K562 (cell line): ENCODE results near the gene ABHD8. TPM values are rescaled to one million over a fixed set of nuclear protein-coding genes. Genes with fewer than 3 reads are reported as not detected.

Experiments used
- CAMTA2 ChIP-seq: fragments of 250-450 bp; sonication (Bioruptor Pico); conservative IDR thresholded peaks from 2 replicates; pipeline ENCODE4 v1.5.1; 2022
- EHMT2 ChIP-seq: fragments of 450-650 bp; IDR thresholded peaks from 2 replicates; pipeline ENCODE4 v1.6.1; 2018; ENCODE audit warnings: antibody characterized with exemption
- ELF4 ChIP-seq: fragments of 450-650 bp; formaldehyde crosslinking; IDR thresholded peaks from 2 replicates; pipeline ENCODE4 v1.4.0; 2022; ENCODE audit warnings: missing genetic modification characterization
- FOXJ2 ChIP-seq: fragments of 200-800 bp; sonication (Bioruptor generic); IDR thresholded peaks from 2 replicates; pipeline ENCODE4 v1.6.1; 2016; ENCODE audit warnings: missing genetic modification characterization, missing compliant biosample characterization
- ILF3 ChIP-seq: fragments of 450-650 bp; IDR thresholded peaks from 2 replicates; pipeline ENCODE4 v1.6.1; 2018; ENCODE audit warnings: antibody characterized with exemption, mild to moderate bottlenecking, moderate library complexity, borderline replicate concordance
- PHB ChIP-seq: fragments of 250-450 bp; sonication (Bioruptor Pico); IDR thresholded peaks from 2 replicates; pipeline ENCODE4 v1.5.0; 2021
- ZBTB1 ChIP-seq: sonication (generic); formaldehyde crosslinking; IDR thresholded peaks from 2 replicates; pipeline ENCODE4 v1.8.1; 2023; ENCODE audit warnings: missing genetic modification reagents, low read depth, mild to moderate bottlenecking, borderline replicate concordance
- ZNF384 ChIP-seq: IDR thresholded peaks from 2 replicates; pipeline ENCODE4 v1.6.1; 2012; ENCODE audit warnings: low read depth, low read length, improper control_type of control experiment
- ZNF551 ChIP-seq: fragments of 250-450 bp; sonication (Bioruptor Pico); IDR thresholded peaks from 2 replicates; pipeline ENCODE4 v1.5.0; 2021; ENCODE audit warnings: mild to moderate bottlenecking, moderate library complexity
- polyA plus RNA-seq, 8 experiments: library from polyadenylated mRNA; depleted of rRNA in 4 of 8; stranded (reverse) in 5 of 8; unstranded in 3 of 8; fragments of >200 nt; fragmentation: Nextera tagmentation in 2 of 8; fragmentation: Illumina TruSeq in 1 of 8; extraction: Ambion mirVana in 2 of 8; extraction: Trizol in 1 of 8; gene quantifications; 2 replicates each; pipeline versions ENCODE4 v1.2.1 to v1.2.3, GENCODE V29; 2011 to 2014; ENCODE audit warnings: inconsistent platforms in 1 of 8, missing spikeins in 1 of 8
- total RNA-seq, 7 experiments: library from RNA; depleted of rRNA in 6 of 7; stranded (reverse); fragments of >200 nt in 6 of 7; fragmentation: Illumina TruSeq in 2 of 7; extraction: Trizol in 2 of 7; gene quantifications; 2 replicates each; pipeline versions ENCODE4 v1.2.1 to v1.2.3, GENCODE V29; 2011 to 2021; ENCODE audit warnings: low replicate concordance in 1 of 7
- TF ChIP-seq, protein P1 (sequence below): sonication (generic); formaldehyde crosslinking; IDR thresholded peaks from 2 replicates; pipeline ENCODE4 v1.8.0; 2022; ENCODE audit warnings: missing genetic modification reagents, mild to moderate bottlenecking, borderline replicate concordance
- TF ChIP-seq, protein P2 (sequence below): fragments of 250-450 bp; sonication (Bioruptor Pico); IDR thresholded peaks from 2 replicates; pipeline ENCODE4 v1.6.1; 2021; ENCODE audit warnings: mild to moderate bottlenecking
- TF ChIP-seq, protein P3 (sequence below), 3 experiments: fragments of 200-800 bp in 1 of 3; fragments of 250-450 bp in 1 of 3; fragments of 450-650 bp in 1 of 3; sonication (Bioruptor Pico) in 1 of 3; sonication (Bioruptor generic) in 1 of 3; formaldehyde crosslinking in 1 of 3; IDR thresholded peaks; 2 replicates each; pipeline versions ENCODE4 v1.6.1 to v1.8.0; 2016 to 2022; ENCODE audit warnings: mild to moderate bottlenecking in 2 of 3, missing genetic modification characterization in 2 of 3, missing compliant biosample characterization in 1 of 3, moderate library complexity in 1 of 3
- TF ChIP-seq, protein P4 (sequence below): fragments of 450-650 bp; IDR thresholded peaks from 2 replicates; pipeline ENCODE4 v1.6.1; 2016; ENCODE audit warnings: mild to moderate bottlenecking

The ABHD8 gene
- total and polyA plus RNA-seq, 9 of the 15 experiments (the other 6 are each of a cell fraction or from before 2014, with no cell fraction given) = 0.04 to 6.6 (median 2.0) TPM; not detected in 1

DNA sequence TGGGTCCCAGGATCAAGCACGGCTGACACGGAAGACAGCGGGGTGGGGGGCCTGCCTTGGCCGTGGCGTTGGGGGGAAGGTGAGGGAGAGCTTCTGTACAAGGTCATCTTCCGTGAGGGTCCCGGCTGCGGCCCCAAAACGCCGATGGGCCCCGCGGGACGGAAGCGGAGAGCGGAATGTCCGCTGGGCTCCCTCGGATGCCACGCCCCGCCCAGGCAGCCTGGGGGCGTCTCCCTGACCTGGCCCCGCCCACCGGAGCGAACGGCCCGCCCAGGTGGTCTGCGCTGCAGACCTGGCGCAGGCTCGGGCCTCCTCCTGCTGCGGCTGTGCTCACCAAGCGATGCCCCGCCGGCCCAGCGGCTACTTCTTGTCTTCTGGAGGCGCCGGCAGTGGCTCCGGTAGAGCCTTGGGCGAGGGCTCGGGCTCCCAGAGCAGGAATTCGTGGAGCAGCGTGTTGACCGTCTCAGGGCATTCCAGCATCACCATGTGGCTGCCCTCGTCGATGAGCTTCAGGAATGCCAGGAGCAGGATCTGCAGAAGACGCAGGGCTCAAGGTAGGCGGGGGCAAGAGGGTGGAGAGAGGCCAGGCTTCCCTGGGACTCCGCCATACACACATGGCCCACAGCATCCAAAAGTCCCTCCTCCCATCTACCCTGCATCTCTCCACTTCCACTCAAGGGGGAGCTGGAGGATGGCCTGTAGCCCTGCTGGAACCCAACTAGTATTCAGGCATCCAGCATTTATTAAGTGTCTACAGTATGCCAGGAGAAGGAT, 10.7 kb downstream of the ABHD8 start (continued):
- TF ChIP-seq, protein P1, sequence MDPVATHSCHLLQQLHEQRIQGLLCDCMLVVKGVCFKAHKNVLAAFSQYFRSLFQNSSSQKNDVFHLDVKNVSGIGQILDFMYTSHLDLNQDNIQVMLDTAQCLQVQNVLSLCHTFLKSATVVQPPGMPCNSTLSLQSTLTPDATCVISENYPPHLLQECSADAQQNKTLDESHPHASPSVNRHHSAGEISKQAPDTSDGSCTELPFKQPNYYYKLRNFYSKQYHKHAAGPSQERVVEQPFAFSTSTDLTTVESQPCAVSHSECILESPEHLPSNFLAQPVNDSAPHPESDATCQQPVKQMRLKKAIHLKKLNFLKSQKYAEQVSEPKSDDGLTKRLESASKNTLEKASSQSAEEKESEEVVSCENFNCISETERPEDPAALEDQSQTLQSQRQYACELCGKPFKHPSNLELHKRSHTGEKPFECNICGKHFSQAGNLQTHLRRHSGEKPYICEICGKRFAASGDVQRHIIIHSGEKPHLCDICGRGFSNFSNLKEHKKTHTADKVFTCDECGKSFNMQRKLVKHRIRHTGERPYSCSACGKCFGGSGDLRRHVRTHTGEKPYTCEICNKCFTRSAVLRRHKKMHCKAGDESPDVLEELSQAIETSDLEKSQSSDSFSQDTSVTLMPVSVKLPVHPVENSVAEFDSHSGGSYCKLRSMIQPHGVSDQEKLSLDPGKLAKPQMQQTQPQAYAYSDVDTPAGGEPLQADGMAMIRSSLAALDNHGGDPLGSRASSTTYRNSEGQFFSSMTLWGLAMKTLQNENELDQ (CRISPR knock-in tag) = no peak
- TF ChIP-seq ELF4 (CRISPR knock-in tag) (peak; percentile 20; the same call in 1 of the 2 replicates), ZBTB1 (no peak), ZNF551 (CRISPR knock-in tag) (no peak), EHMT2 (no peak), FOXJ2 (tag) (no peak), CAMTA2 (CRISPR knock-in tag) (no peak), PHB (CRISPR knock-in tag) (no peak), ZNF384 (peak; percentile 63), ILF3 (no peak)
- TF ChIP-seq, protein P2, sequence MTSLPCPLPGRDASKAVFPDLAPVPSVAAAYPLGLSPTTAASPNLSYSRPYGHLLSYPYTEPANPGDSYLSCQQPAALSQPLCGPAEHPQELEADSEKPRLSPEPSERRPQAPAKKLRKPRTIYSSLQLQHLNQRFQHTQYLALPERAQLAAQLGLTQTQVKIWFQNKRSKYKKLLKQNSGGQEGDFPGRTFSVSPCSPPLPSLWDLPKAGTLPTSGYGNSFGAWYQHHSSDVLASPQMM = no peak
- TF ChIP-seq, protein P3, sequence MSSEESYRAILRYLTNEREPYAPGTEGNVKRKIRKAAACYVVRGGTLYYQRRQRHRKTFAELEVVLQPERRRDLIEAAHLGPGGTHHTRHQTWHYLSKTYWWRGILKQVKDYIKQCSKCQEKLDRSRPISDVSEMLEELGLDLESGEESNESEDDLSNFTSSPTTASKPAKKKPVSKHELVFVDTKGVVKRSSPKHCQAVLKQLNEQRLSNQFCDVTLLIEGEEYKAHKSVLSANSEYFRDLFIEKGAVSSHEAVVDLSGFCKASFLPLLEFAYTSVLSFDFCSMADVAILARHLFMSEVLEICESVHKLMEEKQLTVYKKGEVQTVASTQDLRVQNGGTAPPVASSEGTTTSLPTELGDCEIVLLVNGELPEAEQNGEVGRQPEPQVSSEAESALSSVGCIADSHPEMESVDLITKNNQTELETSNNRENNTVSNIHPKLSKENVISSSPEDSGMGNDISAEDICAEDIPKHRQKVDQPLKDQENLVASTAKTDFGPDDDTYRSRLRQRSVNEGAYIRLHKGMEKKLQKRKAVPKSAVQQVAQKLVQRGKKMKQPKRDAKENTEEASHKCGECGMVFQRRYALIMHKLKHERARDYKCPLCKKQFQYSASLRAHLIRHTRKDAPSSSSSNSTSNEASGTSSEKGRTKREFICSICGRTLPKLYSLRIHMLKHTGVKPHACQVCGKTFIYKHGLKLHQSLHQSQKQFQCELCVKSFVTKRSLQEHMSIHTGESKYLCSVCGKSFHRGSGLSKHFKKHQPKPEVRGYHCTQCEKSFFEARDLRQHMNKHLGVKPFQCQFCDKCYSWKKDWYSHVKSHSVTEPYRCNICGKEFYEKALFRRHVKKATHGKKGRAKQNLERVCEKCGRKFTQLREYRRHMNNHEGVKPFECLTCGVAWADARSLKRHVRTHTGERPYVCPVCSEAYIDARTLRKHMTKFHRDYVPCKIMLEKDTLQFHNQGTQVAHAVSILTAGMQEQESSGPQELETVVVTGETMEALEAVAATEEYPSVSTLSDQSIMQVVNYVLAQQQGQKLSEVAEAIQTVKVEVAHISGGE (CRISPR knock-in tag; IDR thresholded peaks at IDR 0.05) = peak in 1 of 3 experiments; percentile 62; a peak in 1 of 6 replicates
- TF ChIP-seq, protein P4, sequence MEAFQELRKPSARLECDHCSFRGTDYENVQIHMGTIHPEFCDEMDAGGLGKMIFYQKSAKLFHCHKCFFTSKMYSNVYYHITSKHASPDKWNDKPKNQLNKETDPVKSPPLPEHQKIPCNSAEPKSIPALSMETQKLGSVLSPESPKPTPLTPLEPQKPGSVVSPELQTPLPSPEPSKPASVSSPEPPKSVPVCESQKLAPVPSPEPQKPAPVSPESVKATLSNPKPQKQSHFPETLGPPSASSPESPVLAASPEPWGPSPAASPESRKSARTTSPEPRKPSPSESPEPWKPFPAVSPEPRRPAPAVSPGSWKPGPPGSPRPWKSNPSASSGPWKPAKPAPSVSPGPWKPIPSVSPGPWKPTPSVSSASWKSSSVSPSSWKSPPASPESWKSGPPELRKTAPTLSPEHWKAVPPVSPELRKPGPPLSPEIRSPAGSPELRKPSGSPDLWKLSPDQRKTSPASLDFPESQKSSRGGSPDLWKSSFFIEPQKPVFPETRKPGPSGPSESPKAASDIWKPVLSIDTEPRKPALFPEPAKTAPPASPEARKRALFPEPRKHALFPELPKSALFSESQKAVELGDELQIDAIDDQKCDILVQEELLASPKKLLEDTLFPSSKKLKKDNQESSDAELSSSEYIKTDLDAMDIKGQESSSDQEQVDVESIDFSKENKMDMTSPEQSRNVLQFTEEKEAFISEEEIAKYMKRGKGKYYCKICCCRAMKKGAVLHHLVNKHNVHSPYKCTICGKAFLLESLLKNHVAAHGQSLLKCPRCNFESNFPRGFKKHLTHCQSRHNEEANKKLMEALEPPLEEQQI = no peak
